NCI-H2107 treated with DMSO at 0.1 percent for 48 hours (cell line): ENCODE results near the gene GALNT2.

Experiments
- DNase-seq: peaks from one replicate; lab custom pipeline; 2025; ENCODE audit not compliant: unreplicated experiment; lab: John Stamatoyannopoulos, UW

The GALNT2 gene

GRCh38 chr1:230204842-230205241, 137.8 kb downstream of the GALNT2 start:
- DNase-seq, result peak; percentile 73

- no peak for DNase-seq
These were observed 138.7 kb downstream of the GALNT2 start for GRCh38 chr1:230205719-230206198.

- DNase-seq, result no peak
These were observed 139.2 kb downstream of the GALNT2 start for GRCh38 chr1:230206207-230206606.

GRCh38 chr1:230206976-230207375, 139.9 kb downstream of the GALNT2 start:
- no peak for DNase-seq

DNA sequence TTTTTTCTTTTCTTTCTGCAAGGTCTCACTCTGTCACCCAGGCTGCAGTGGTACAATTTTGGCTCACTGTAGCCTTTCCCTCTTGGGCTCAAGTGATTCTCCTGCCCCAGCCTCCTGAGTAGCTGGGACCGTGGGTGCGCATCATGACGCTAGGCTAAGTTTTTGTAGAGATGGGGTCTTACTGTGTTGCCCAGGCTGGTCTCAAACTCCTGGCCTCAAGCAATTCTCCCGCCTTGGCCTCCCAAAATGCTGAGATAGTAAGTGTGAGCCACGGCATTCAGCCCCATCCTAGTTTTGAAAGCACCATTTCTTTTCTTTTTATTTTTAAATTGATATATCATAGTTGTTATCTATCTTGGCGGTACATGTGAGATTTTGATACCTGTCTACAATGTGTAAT, 140.6 kb downstream of the GALNT2 start:
- DNase-seq, result no peak

GRCh38 chr1:230208619-230209261, 141.7 kb downstream of the GALNT2 start:
- no peak for DNase-seq

GRCh38 chr1:230210326-230210980, 143.4 kb downstream of the GALNT2 start:
- no peak for DNase-seq

- DNase-seq, result no peak
These were observed 143.9 kb downstream of the GALNT2 start for GRCh38 chr1:230210981-230211336.

- DNase-seq, result no peak
These were observed 144.6 kb downstream of the GALNT2 start for GRCh38 chr1:230211436-230212145.

- no peak for DNase-seq
These were observed 145.4 kb downstream of the GALNT2 start for GRCh38 chr1:230212405-230212936.

DNA sequence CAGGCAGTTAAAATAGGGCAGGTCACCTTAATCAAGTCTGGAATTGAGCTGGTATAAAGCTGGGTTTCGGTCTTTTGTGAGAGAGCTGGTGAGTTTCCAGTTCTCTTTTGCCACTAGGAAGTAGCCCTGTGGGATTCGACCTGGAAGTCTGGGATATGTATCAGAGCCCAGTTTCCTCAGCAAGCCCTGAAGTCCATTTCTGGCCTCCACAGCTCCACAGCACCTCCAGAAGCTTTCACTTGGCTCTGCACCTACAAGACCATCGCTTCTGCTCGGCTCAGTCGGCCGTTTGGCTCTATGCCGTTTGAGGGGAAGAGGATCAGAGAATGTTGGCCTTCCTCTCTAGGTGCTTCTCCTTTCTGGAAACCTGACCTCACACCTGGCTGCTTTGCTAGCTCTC, 148.0 kb downstream of the GALNT2 start:
- DNase-seq, result peak; percentile 88

GRCh38 chr1:230215529-230215928, 148.5 kb downstream of the GALNT2 start:
- no peak for DNase-seq

DNA sequence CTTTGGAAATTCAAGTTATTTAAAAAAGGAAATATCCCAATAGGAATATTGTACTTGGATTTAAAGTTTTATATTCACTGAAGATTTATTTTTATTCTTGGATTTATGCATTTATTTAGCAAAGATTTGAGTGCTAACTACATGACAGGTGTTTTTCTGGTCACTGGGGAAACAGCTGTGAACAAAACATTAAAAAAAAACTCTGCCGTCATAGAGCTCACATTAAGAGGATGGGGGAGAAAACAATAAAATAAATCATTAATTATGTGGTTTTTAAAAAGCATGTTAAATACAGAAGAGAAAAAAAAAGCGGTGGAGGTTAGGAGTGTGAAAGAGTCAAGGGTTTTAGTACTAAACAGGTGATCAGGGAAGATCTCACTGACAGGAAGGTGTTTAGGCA, 149.9 kb downstream of the GALNT2 start:
- no peak for DNase-seq

- DNase-seq, result no peak
These were observed 151.6 kb downstream of the GALNT2 start for GRCh38 chr1:230218667-230219066.

- DNase-seq, result no peak
These were observed 152.4 kb downstream of the GALNT2 start for GRCh38 chr1:230219174-230220067.

DNA sequence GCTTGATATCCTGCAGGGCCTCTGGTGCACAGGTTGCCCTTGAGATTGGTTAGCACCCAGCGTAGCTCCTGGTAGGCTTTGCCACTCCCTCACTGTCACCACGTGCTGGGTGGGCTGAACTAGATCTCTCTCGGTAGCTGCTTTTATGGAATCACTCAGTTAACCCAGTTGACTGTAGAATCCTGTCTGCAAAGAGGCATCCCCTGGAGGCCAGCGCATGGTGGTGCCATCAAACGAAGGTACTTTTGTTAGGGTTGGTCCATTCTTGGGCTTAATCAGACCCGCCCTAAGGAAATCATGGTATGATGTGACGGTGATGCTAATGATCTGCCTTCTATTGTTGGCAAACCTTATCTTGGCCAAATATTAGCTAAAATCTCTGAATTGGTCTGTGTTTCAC, 153.4 kb downstream of the GALNT2 start:
- no peak for DNase-seq

GRCh38 chr1:230220907-230221306, 153.9 kb downstream of the GALNT2 start:
- no peak for DNase-seq

DNA sequence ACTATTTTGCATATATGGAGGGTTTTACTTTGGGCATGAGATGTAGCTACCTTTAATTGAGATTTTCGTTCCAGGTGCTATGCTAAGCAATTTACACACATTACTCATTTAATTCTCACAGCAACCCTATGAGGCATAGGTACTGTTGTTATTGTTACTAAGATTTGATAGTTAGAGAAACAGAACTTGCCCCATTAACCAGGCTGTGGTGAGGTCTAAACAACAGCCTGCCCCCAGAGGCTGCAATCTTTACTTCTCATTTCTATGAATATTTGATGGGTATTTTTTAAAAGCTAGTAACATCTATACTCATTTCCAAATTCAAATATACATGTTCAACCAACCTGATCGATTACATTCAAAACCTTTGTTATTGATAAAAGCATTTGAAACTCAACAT, 155.6 kb downstream of the GALNT2 start:
- DNase-seq, result no peak

GRCh38 chr1:230224101-230224960, 157.3 kb downstream of the GALNT2 start:
- no peak for DNase-seq
